Amniotic stem cell (primary cell): ENCODE measurements around the gene TFDP1.
A peak's percentile ranks its signal among the peaks of the same experiment; 100 is the strongest.

ENCODE experiments used
- DNase-seq: peaks from one replicate; lab custom pipeline; 2025; lab: John Stamatoyannopoulos, UW

Gene TFDP1

GRCh38 chr13:113584205-113584869 lies at the start of gene TFDP1:
Gene TFDP1, plus strand, starts transcription at chr13:113584753. Its CDS starts 1,085 bp downstream, at chr13:113585838.
- DNase-seq = peak; percentile 4

GRCh38 chr13:113535381-113535781 lies 49.2 kb upstream of the TFDP1 start:
- no peak for DNase-seq

- DNase-seq = no peak
These were observed 48.0 kb upstream of the TFDP1 start for GRCh38 chr13:113536461-113537110.

GRCh38 chr13:113537205-113537604 lies 47.3 kb upstream of the TFDP1 start:
- DNase-seq = no peak

- no peak for DNase-seq
These were observed 46.5 kb upstream of the TFDP1 start for GRCh38 chr13:113537909-113538688.

- no peak for DNase-seq
These were observed 45.9 kb upstream of the TFDP1 start for GRCh38 chr13:113538689-113539058.

- DNase-seq = no peak
These were observed 45.4 kb upstream of the TFDP1 start for GRCh38 chr13:113539176-113539575.

- DNase-seq = no peak
These were observed 44.7 kb upstream of the TFDP1 start for GRCh38 chr13:113539822-113540221.

GRCh38 chr13:113540523-113540922 lies 44.0 kb upstream of the TFDP1 start:
- no peak for DNase-seq

- no peak for DNase-seq
These were observed 41.7 kb upstream of the TFDP1 start for GRCh38 chr13:113542751-113543424.

- no peak for DNase-seq
These were observed 40.3 kb upstream of the TFDP1 start for GRCh38 chr13:113544071-113544891.

- no peak for DNase-seq
These were observed 39.7 kb upstream of the TFDP1 start for GRCh38 chr13:113544896-113545295.

GRCh38 chr13:113545455-113545930 lies 39.1 kb upstream of the TFDP1 start:
- DNase-seq = no peak

GRCh38 chr13:113545931-113546516 lies 38.5 kb upstream of the TFDP1 start:
- no peak for DNase-seq

GRCh38 chr13:113546571-113547237 lies 37.8 kb upstream of the TFDP1 start:
- DNase-seq = no peak

GRCh38 chr13:113547238-113547971 lies 37.1 kb upstream of the TFDP1 start:
- no peak for DNase-seq

GRCh38 chr13:113548171-113548641 lies 36.3 kb upstream of the TFDP1 start:
- no peak for DNase-seq

- no peak for DNase-seq
These were observed 35.6 kb upstream of the TFDP1 start for GRCh38 chr13:113548778-113549621.

- no peak for DNase-seq
These were observed 34.1 kb upstream of the TFDP1 start for GRCh38 chr13:113550453-113550852.
